Panc1 (cell line): Measurements from ENCODE around the gene NALCN.

Experiments
- CTCF ChIP-seq: fragments of 450-650 bp; IDR thresholded peaks from 2 replicates; pipeline ENCODE4 v1.5.1; 2017; ENCODE audit warnings: mild to moderate bottlenecking
- POLR2AphosphoS5 ChIP-seq: IDR thresholded peaks from 2 replicates; pipeline ENCODE4 v1.6.1; 2012; ENCODE audit warnings: mild to moderate bottlenecking, low read depth, low read length, moderate library complexity
- REST ChIP-seq, 2 experiments: IDR thresholded peaks; 2 replicates each; pipeline ENCODE4 v1.6.1; 2011 to 2012; ENCODE audit warnings: low read depth in 2 of 2, control low read depth in 1 of 2, low read length in 1 of 2, mild to moderate bottlenecking in 1 of 2, moderate library complexity in 1 of 2; ENCODE audit not compliant: insufficient read depth in 1 of 2
- SIN3A ChIP-seq: IDR thresholded peaks from 2 replicates; pipeline ENCODE4 v1.6.1; 2012; ENCODE audit warnings: low read depth, mild to moderate bottlenecking, low read length, moderate library complexity, borderline replicate concordance; ENCODE audit not compliant: insufficient read depth

GRCh38 chr13:101013245-101013644, 403.1 kb downstream of the NALCN start:
- TF ChIP-seq POLR2AphosphoS5 (no peak), SIN3A (no peak), CTCF (no peak), REST (IDR thresholded peaks at IDR 0.05; ENCODE audit: insufficient read depth in 1 of 2, low read depth in 2 of 2, low read length in 1 of 2) (no peak)
